K562 (cell line): ENCODE measurements around the gene ZNF669. TPM values are rescaled to one million over a fixed set of nuclear protein-coding genes. Genes with fewer than 3 reads are reported as not detected.

Experiments
- ARID1B ChIP-seq: fragments of 450-650 bp; IDR thresholded peaks from 2 replicates; pipeline ENCODE4 v1.6.1; 2016; ENCODE audit warnings: antibody characterized with exemption, mild to moderate bottlenecking, inconsistent platforms
- CTBP1 ChIP-seq: fragments of 450-650 bp; IDR thresholded peaks from 2 replicates; pipeline ENCODE4 v1.6.1; 2016; ENCODE audit warnings: borderline replicate concordance
- GTF2A2 ChIP-seq: IDR thresholded peaks from 2 replicates; pipeline ENCODE4 v1.6.1; 2016; ENCODE audit warnings: mild to moderate bottlenecking, missing genetic modification characterization, missing compliant biosample characterization
- MYNN ChIP-seq, 2 experiments: sonication (generic); formaldehyde crosslinking in 1 of 2; IDR thresholded peaks; 2 replicates each; pipeline versions ENCODE4 v1.5.0 to v1.6.1; 2016 to 2020; ENCODE audit warnings: antibody characterized with exemption in 1 of 2, missing genetic modification reagents in 1 of 2
- ZFP36 ChIP-seq: fragments of 150-350 bp; IDR thresholded peaks from 2 replicates; pipeline ENCODE4 v1.6.1; 2018; ENCODE audit warnings: low read length, low read depth; ENCODE audit not compliant: partially characterized antibody
- ZNF165 ChIP-seq: fragments of 250-450 bp; sonication (Bioruptor Pico); IDR thresholded peaks from 2 replicates; pipeline ENCODE4 v1.4.0; 2020; ENCODE audit warnings: borderline replicate concordance
- ZNF232 ChIP-seq: sonication (generic); formaldehyde crosslinking; IDR thresholded peaks from 2 replicates; pipeline ENCODE4 v1.8.0; 2022; ENCODE audit warnings: mild to moderate bottlenecking, missing genetic modification reagents
- polyA plus RNA-seq, 8 experiments: library from polyadenylated mRNA; depleted of rRNA in 4 of 8; stranded (reverse) in 5 of 8; unstranded in 3 of 8; fragments of >200 nt; fragmentation: Nextera tagmentation in 2 of 8; fragmentation: Illumina TruSeq in 1 of 8; extraction: Ambion mirVana in 2 of 8; extraction: Trizol in 1 of 8; gene quantifications; 2 replicates each; pipeline versions ENCODE4 v1.2.1 to v1.2.3, GENCODE V29; 2011 to 2014; ENCODE audit warnings: inconsistent platforms in 1 of 8, missing spikeins in 1 of 8
- total RNA-seq, 7 experiments: library from RNA; depleted of rRNA in 6 of 7; stranded (reverse); fragments of >200 nt in 6 of 7; fragmentation: Illumina TruSeq in 2 of 7; extraction: Trizol in 2 of 7; gene quantifications; 2 replicates each; pipeline versions ENCODE4 v1.2.1 to v1.2.3, GENCODE V29; 2011 to 2021; ENCODE audit warnings: low replicate concordance in 1 of 7
- TF ChIP-seq, protein P1 (sequence below), 3 experiments: fragments of 200-800 bp in 1 of 3; fragments of 250-450 bp in 1 of 3; fragments of 450-650 bp in 1 of 3; sonication (Bioruptor Pico) in 1 of 3; sonication (Bioruptor generic) in 1 of 3; formaldehyde crosslinking in 1 of 3; IDR thresholded peaks; 2 replicates each; pipeline versions ENCODE4 v1.6.1 to v1.8.0; 2016 to 2022; ENCODE audit warnings: mild to moderate bottlenecking in 2 of 3, missing genetic modification characterization in 2 of 3, missing compliant biosample characterization in 1 of 3, moderate library complexity in 1 of 3
- TF ChIP-seq, protein P2 (sequence below): sonication (generic); formaldehyde crosslinking; IDR thresholded peaks from 2 replicates; pipeline ENCODE4 v1.8.0; 2022; ENCODE audit warnings: mild to moderate bottlenecking, missing genetic modification reagents
- TF ChIP-seq, protein P3 (sequence below), 2 experiments: fragments of 450-650 bp in 1 of 2; IDR thresholded peaks; 2 replicates each; pipeline ENCODE4 v1.6.1; 2011 to 2017; ENCODE audit warnings: low read depth in 2 of 2, antibody characterized with exemption in 1 of 2, borderline replicate concordance in 1 of 2, low read length in 1 of 2, mild to moderate bottlenecking in 1 of 2, mixed read lengths in 1 of 2; ENCODE audit not compliant: control insufficient read depth in 1 of 2
- TF ChIP-seq, protein P4 (sequence below): fragments of 250-450 bp; sonication (Bioruptor Pico); IDR thresholded peaks from 2 replicates; pipeline ENCODE4 v1.9.0; 2021; ENCODE audit warnings: mild to moderate bottlenecking, inconsistent platforms
- TF ChIP-seq, protein P5 (sequence below): fragments of 450-650 bp; IDR thresholded peaks from 2 replicates; pipeline ENCODE4 v1.6.1; 2016; ENCODE audit warnings: borderline replicate concordance

ZNF669 gene
- total and polyA plus RNA-seq, 9 of the 15 experiments (the other 6 are each of a cell fraction or from before 2014, with no cell fraction given) = 5.3 to 18.3 (median 10.2) TPM

DNA sequence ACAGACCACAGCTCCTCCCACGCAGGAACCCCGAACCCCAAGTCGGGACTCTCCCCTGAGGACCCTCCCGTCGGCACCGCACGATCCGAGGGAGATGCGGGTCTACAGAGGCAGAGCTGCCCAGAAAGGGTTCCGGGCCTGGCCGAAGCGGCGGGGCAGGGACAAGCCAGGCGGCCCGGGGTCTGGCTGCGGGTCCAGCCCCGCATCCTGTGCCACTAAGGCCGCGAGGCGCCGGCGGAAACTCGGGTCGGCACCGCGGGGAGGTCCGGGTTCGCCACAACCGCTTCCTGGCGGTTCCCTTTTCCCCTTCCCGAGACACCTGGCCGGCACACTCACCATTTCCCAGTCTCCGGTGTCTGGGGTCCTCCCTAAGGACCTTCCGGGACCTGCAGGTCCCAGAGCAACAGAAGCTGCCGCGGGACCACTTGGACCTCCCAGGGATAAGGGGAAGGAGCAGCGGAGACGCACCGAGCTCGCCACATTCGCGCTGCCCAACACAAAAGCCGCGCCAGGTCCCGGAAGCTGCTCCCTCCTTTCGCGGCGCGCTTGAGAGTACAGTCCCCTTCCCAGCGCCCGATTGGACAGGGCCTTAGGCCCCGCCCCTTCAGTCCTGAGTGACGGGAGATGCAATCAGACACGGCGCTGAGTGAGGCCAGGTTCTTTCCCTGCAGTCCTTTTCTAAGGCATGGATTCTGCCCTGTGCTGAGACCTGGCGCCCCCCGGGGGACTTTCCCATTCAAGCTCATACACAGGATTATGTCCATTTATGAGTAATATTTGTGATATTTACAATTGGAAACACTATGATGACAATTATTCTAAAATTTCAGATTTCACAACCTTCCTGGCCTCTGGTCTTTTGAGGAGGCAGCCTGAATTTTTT is 25.7 kb downstream of the ZNF669 start, which contains the start of gene ZNF670 (continued):
- TF ChIP-seq, protein P1, sequence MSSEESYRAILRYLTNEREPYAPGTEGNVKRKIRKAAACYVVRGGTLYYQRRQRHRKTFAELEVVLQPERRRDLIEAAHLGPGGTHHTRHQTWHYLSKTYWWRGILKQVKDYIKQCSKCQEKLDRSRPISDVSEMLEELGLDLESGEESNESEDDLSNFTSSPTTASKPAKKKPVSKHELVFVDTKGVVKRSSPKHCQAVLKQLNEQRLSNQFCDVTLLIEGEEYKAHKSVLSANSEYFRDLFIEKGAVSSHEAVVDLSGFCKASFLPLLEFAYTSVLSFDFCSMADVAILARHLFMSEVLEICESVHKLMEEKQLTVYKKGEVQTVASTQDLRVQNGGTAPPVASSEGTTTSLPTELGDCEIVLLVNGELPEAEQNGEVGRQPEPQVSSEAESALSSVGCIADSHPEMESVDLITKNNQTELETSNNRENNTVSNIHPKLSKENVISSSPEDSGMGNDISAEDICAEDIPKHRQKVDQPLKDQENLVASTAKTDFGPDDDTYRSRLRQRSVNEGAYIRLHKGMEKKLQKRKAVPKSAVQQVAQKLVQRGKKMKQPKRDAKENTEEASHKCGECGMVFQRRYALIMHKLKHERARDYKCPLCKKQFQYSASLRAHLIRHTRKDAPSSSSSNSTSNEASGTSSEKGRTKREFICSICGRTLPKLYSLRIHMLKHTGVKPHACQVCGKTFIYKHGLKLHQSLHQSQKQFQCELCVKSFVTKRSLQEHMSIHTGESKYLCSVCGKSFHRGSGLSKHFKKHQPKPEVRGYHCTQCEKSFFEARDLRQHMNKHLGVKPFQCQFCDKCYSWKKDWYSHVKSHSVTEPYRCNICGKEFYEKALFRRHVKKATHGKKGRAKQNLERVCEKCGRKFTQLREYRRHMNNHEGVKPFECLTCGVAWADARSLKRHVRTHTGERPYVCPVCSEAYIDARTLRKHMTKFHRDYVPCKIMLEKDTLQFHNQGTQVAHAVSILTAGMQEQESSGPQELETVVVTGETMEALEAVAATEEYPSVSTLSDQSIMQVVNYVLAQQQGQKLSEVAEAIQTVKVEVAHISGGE (CRISPR knock-in tag; IDR thresholded peaks at IDR 0.05) = peak in 2 of 3 experiments; percentile 88 to 97; a peak in 5 of 6 replicates
- TF ChIP-seq, protein P2, sequence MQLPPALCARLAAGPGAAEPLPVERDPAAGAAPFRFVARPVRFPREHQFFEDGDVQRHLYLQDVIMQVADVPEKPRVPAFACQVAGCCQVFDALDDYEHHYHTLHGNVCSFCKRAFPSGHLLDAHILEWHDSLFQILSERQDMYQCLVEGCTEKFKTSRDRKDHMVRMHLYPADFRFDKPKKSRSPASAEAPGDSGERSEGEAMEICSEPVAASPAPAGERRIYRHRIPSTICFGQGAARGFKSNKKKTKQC (CRISPR knock-in tag) = peak; percentile 73; the same call in 1 of the 2 replicates
- no peak for TF ChIP-seq ZNF165 (CRISPR knock-in tag)
- TF ChIP-seq, protein P3, sequence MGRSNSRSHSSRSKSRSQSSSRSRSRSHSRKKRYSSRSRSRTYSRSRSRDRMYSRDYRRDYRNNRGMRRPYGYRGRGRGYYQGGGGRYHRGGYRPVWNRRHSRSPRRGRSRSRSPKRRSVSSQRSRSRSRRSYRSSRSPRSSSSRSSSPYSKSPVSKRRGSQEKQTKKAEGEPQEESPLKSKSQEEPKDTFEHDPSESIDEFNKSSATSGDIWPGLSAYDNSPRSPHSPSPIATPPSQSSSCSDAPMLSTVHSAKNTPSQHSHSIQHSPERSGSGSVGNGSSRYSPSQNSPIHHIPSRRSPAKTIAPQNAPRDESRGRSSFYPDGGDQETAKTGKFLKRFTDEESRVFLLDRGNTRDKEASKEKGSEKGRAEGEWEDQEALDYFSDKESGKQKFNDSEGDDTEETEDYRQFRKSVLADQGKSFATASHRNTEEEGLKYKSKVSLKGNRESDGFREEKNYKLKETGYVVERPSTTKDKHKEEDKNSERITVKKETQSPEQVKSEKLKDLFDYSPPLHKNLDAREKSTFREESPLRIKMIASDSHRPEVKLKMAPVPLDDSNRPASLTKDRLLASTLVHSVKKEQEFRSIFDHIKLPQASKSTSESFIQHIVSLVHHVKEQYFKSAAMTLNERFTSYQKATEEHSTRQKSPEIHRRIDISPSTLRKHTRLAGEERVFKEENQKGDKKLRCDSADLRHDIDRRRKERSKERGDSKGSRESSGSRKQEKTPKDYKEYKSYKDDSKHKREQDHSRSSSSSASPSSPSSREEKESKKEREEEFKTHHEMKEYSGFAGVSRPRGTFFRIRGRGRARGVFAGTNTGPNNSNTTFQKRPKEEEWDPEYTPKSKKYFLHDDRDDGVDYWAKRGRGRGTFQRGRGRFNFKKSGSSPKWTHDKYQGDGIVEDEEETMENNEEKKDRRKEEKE (IDR thresholded peaks at IDR 0.05; ENCODE audit: borderline replicate concordance in 1 of 2, control insufficient read depth in 1 of 2, low read depth in 2 of 2, low read length in 1 of 2) = 0 out of 4 replicates have a peak, but pooled peaks of 1 of the 2 experiments have one; percentile 22
- TF ChIP-seq CTBP1 = peak; percentile 93
- no peak for TF ChIP-seq ZNF232 (CRISPR knock-in tag)
- TF ChIP-seq ARID1B = no peak; the same call in 1 of the 2 replicates
- peak; percentile 56; the same call in 1 of the 2 replicates for TF ChIP-seq GTF2A2 (tag)
- no peak for TF ChIP-seq ZFP36
- TF ChIP-seq, protein P4, sequence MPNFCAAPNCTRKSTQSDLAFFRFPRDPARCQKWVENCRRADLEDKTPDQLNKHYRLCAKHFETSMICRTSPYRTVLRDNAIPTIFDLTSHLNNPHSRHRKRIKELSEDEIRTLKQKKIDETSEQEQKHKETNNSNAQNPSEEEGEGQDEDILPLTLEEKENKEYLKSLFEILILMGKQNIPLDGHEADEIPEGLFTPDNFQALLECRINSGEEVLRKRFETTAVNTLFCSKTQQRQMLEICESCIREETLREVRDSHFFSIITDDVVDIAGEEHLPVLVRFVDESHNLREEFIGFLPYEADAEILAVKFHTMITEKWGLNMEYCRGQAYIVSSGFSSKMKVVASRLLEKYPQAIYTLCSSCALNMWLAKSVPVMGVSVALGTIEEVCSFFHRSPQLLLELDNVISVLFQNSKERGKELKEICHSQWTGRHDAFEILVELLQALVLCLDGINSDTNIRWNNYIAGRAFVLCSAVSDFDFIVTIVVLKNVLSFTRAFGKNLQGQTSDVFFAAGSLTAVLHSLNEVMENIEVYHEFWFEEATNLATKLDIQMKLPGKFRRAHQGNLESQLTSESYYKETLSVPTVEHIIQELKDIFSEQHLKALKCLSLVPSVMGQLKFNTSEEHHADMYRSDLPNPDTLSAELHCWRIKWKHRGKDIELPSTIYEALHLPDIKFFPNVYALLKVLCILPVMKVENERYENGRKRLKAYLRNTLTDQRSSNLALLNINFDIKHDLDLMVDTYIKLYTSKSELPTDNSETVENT (CRISPR knock-in tag) = 0 out of 2 replicates have a peak, but pooled peaks have one; percentile 24
- no peak for TF ChIP-seq MYNN (IDR thresholded peaks at IDR 0.05)
- TF ChIP-seq MYNN (CRISPR knock-in tag; IDR thresholded peaks at IDR 0.05) = no peak
- TF ChIP-seq, protein P5, sequence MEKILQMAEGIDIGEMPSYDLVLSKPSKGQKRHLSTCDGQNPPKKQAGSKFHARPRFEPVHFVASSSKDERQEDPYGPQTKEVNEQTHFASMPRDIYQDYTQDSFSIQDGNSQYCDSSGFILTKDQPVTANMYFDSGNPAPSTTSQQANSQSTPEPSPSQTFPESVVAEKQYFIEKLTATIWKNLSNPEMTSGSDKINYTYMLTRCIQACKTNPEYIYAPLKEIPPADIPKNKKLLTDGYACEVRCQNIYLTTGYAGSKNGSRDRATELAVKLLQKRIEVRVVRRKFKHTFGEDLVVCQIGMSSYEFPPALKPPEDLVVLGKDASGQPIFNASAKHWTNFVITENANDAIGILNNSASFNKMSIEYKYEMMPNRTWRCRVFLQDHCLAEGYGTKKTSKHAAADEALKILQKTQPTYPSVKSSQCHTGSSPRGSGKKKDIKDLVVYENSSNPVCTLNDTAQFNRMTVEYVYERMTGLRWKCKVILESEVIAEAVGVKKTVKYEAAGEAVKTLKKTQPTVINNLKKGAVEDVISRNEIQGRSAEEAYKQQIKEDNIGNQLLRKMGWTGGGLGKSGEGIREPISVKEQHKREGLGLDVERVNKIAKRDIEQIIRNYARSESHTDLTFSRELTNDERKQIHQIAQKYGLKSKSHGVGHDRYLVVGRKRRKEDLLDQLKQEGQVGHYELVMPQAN = peak; percentile 79; the same call in 1 of the 2 replicates
